Mesodermal cell (in vitro differentiated cells): ENCODE measurements around the gene LDLRAD4.
"Not testable (repeated sequence)": the region's sequence is repeated elsewhere in the genome, so short reads cannot be mapped to it uniquely, and the experiment has no call there.

Source experiments
- H3K27ac ChIP-seq: 2 replicates; pipeline ENCODE4 v1.7.0; 2013; ENCODE audit warnings: mild to moderate bottlenecking, low read depth, low read length, moderate library complexity; ENCODE audit not compliant: severe bottlenecking
- H3K36me3 ChIP-seq: 2 replicates; pipeline ENCODE4 v1.7.1; 2013; ENCODE audit warnings: mild to moderate bottlenecking, low read length, moderate library complexity; ENCODE audit not compliant: control insufficient read depth, insufficient read depth
- H3K4me1 ChIP-seq: one replicate; pipeline ENCODE4 v1.7.1; 2013; ENCODE audit warnings: mild to moderate bottlenecking, low read length; ENCODE audit not compliant: insufficient read depth, control insufficient read depth, poor library complexity, severe bottlenecking
- H3K4me3 ChIP-seq: 2 replicates; pipeline ENCODE4 v1.7.0; 2013; ENCODE audit warnings: low read length, control low read depth, mild to moderate bottlenecking; ENCODE audit not compliant: insufficient read depth, poor library complexity, severe bottlenecking; ENCODE audit errors: extremely low read depth
- H3K9me3 ChIP-seq: 2 replicates; pipeline ENCODE4 v1.7.1; 2013; ENCODE audit warnings: mild to moderate bottlenecking, low read length, moderate library complexity; ENCODE audit not compliant: control insufficient read depth
- WGBS, 2 experiments: methylation state at CpG; one replicate each; pipeline ENCODE4 v1.1.5; 2013; ENCODE audit warnings: missing lambda C conversion rate in 2 of 2; ENCODE audit not compliant: insufficient coverage in 2 of 2; 5-methylcytosine and 5-hydroxymethylcytosine counted together

LDLRAD4 gene

GRCh38 chr18:13258921-13259320 is 40.4 kb downstream of the LDLRAD4 start:
- Histone ChIP-seq H3K36me3 (no peaks in the 10 kb centered on the region), H3K4me1 (peaks cover 12% of the 10 kb centered on the region), H3K4me3 (no peak overlapping the region), H3K27ac (no peak overlapping the region), H3K9me3 (no peaks in the 10 kb centered on the region)
- WGBS, 2 experiments = 73 to 82% methylated on average over 4 of the region's 6 CpGs

DNA sequence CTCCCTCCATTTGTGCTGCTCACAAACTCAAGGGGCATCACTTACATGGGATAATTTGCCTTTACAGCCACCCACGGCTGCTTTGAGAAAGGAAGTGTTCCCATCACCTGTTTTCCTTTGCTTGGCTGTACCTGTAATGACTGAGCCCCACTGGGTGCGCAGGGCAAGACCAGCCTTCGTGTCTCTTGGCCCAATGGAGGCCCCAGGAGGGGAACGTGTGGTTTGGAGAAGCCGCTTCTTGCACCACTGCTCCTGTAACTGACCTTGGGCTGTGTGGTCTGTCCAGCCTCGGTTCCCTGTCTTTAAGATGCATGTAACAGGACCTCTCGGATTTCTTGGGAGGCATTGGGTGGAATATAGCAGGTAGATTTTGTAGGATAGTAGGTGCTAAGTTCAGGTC is 41.1 kb downstream of the LDLRAD4 start:
- Histone ChIP-seq H3K36me3 (no peaks in the 10 kb centered on the region), H3K4me1 (peaks cover 7% of the 10 kb centered on the region), H3K27ac (no peak overlapping the region), H3K9me3 (no peaks in the 10 kb centered on the region), H3K4me3 (no peak overlapping the region)
- WGBS, 2 experiments = 62 to 64% methylated on average over 5 to 7 of the region's 7 CpGs

DNA sequence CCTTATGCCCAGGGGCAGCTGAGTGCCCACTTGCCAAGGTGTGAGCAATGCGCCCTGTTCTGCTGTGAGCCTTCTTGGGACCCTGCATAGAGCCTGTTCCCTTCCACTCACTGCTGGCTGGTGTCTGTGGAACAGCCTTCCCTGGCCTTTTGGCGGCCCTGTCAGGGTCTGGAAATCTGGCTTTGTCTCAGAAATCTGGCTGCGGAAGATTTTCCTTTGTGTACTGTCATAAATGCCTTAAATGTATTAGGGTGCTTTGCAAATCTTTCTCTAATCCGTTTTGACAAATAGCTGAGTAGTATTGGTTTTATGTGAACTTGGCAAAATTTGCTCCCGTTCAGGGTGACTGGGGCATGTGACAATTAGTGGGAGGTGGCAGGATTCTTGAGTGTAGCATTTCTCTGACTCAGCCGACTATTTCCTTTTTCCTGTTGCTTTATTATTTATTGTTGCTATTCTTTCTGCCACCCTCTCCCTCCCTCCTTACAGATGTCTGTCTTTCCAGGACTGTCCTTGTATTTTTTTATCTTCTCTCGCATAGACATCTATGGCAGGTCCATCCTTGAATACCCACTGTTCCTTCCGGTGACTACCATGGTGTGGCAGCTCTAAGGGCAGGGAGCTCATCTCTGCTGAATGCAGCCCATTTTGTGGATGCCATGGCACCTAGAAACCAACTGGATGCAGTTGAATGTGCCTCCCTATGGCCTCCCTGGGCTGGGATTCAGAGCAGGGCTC is 41.8 kb downstream of the LDLRAD4 start:
- Histone ChIP-seq H3K4me1 (peaks cover 7% of the 10 kb centered on the region), H3K9me3 (no peaks in the 10 kb centered on the region), H3K4me3 (no peak overlapping the region), H3K27ac (no peak overlapping the region), H3K36me3 (no peaks in the 10 kb centered on the region)
- WGBS, 2 experiments = 92 to 93% methylated on average over 6 of the region's 8 CpGs

- Histone ChIP-seq H3K27ac (no peak overlapping the region), H3K4me3 (no peak overlapping the region), H3K9me3 (no peaks in the 10 kb centered on the region), H3K4me1 (peaks cover 13% of the 10 kb centered on the region), H3K36me3 (no peaks in the 10 kb centered on the region)
- 88 to 96% methylated on average over 9 of the region's 12 CpGs for WGBS, 2 experiments
Measured at GRCh38 chr18:13260935-13261640, 42.5 kb downstream of the LDLRAD4 start.

DNA sequence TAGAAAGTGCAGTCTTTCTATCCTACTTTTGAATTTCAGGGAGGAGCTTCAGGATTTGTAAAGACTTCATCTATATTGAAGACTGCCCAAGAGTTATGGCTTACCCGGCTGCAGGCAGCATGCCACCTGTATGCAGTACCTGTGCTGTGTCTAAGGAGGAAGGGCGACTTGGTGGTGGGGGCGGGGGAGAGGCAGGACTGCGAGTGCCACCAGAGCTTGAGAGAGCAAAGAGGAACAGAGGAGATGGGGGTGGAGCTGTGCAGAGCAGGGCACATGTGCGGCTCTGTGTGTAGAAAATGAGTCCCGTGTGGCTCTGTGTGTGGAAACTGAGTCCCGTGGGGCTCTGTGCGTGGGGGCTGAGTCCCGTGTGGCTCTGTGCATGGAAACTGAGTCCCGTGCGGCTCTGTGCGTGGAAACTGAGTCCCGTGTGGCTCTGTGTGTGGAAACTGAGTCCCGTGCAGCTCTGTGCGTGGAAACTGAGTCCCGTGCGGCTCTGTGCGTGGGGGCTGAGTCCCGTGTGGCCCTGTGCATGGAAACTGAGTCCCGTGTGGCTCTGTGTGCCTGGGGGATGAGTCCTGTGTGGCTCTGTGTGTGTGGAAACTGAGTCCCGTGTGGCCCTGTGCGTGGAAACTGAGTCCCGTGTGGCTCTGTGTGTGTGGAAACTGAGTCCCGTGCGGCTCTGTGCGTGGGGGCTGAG is 43.2 kb downstream of the LDLRAD4 start:
- no peaks in the 10 kb centered on the region for H3K9me3 ChIP-seq
- no peak overlapping the region for H3K4me3 ChIP-seq
- H3K36me3 ChIP-seq = no peaks in the 10 kb centered on the region
- H3K27ac ChIP-seq = no peak overlapping the region
- 91% methylated on average over 25 of the region's 26 CpGs for WGBS, 2 experiments
- H3K4me1 ChIP-seq = peaks cover 15% of the 10 kb centered on the region

- peaks cover 16% of the 10 kb centered on the region for H3K4me1 ChIP-seq
- H3K27ac ChIP-seq, H3K4me3 ChIP-seq, H3K36me3 ChIP-seq, H3K9me3 ChIP-seq: not testable (repeated sequence)
- WGBS, 2 experiments = 91 to 96% methylated on average over 22 to 33 of the region's 33 CpGs
Measured at GRCh38 chr18:13262358-13262680, 43.8 kb downstream of the LDLRAD4 start.

- peaks cover 23% of the 10 kb centered on the region for H3K4me1 ChIP-seq
- WGBS, 2 experiments = 95 to 96% methylated on average over 31 to 50 of the region's 50 CpGs
- no peaks in the 10 kb centered on the region for H3K36me3 ChIP-seq
- no peaks in the 10 kb centered on the region for H3K9me3 ChIP-seq
- H3K27ac ChIP-seq = no peak overlapping the region
- no peak overlapping the region for H3K4me3 ChIP-seq
Measured at GRCh38 chr18:13262839-13263691, 44.5 kb downstream of the LDLRAD4 start.

GRCh38 chr18:13264091-13265007 is 45.8 kb downstream of the LDLRAD4 start:
- peaks cover 36% of the 10 kb centered on the region for H3K4me1 ChIP-seq
- H3K36me3 ChIP-seq = no peaks in the 10 kb centered on the region
- 95 to 96% methylated on average over 15 to 17 of the region's 19 CpGs for WGBS, 2 experiments
- no peaks in the 10 kb centered on the region for H3K9me3 ChIP-seq
- H3K27ac ChIP-seq = no peak overlapping the region
- no peak overlapping the region for H3K4me3 ChIP-seq

GRCh38 chr18:13265008-13265910 is 46.7 kb downstream of the LDLRAD4 start:
- H3K36me3 ChIP-seq = no peaks in the 10 kb centered on the region
- no peaks in the 10 kb centered on the region for H3K9me3 ChIP-seq
- H3K4me1 ChIP-seq = peaks cover 42% of the 10 kb centered on the region
- WGBS, 2 experiments = 93 to 96% methylated on average over 14 to 17 of the region's 17 CpGs
- H3K27ac ChIP-seq = no peak overlapping the region
- H3K4me3 ChIP-seq = no peak overlapping the region
